Mesendoderm (in vitro differentiated cells): ENCODE measurements around the gene RASA1.

ENCODE experiments used
- DNase-seq: peaks from one replicate; pipeline ENCODE4 v3.0.0; 2013
- H2AK5ac ChIP-seq: 2 replicates; pipeline ENCODE4 v1.6.1; 2013; ENCODE audit warnings: low read length, inconsistent platforms
- H2BK120ac ChIP-seq: 2 replicates; pipeline ENCODE4 v1.6.1; 2013; ENCODE audit warnings: low read depth, mild to moderate bottlenecking, low read length, moderate library complexity, mixed read lengths
- H2BK15ac ChIP-seq: replicated peaks from 2 replicates; pipeline ENCODE4 v1.6.1; 2013; ENCODE audit warnings: low read depth, mild to moderate bottlenecking, moderate library complexity
- H2BK5ac ChIP-seq: 2 replicates; pipeline ENCODE4 v1.6.1; 2013; ENCODE audit warnings: low read length, inconsistent platforms
- H3K18ac ChIP-seq: 2 replicates; pipeline ENCODE4 v1.6.1; 2013; ENCODE audit warnings: mild to moderate bottlenecking, low read length, mixed read lengths
- H3K23ac ChIP-seq: one replicate; pipeline ENCODE4 v1.6.1; 2013; ENCODE audit warnings: low read length
- H3K27ac ChIP-seq: 2 replicates; pipeline ENCODE4 v1.5.1; 2013; ENCODE audit warnings: low read depth, mild to moderate bottlenecking, inconsistent platforms, low read length, moderate library complexity
- H3K27me3 ChIP-seq: 2 replicates; pipeline ENCODE4 v1.6.1; 2013; ENCODE audit warnings: low read length, control low read depth, mild to moderate bottlenecking, inconsistent platforms; ENCODE audit not compliant: insufficient read depth, poor library complexity
- H3K36me3 ChIP-seq: 2 replicates; pipeline ENCODE4 v1.6.1; 2013; ENCODE audit warnings: low read length, inconsistent platforms; ENCODE audit not compliant: control insufficient read depth, insufficient read depth
- H3K4ac ChIP-seq: one replicate; pipeline ENCODE4 v1.6.1; 2013; ENCODE audit warnings: low read depth, mild to moderate bottlenecking, low read length, moderate library complexity
- H3K4me1 ChIP-seq: 2 replicates; pipeline ENCODE4 v1.6.1; 2013; ENCODE audit warnings: low read depth, low read length, inconsistent platforms; ENCODE audit not compliant: control insufficient read depth
- H3K4me2 ChIP-seq: 2 replicates; pipeline ENCODE4 v1.6.1; 2013; ENCODE audit warnings: low read length
- H3K4me3 ChIP-seq: 2 replicates; pipeline ENCODE4 v1.5.1; 2013; ENCODE audit warnings: mild to moderate bottlenecking, low read length
- H3K56ac ChIP-seq: one replicate; pipeline ENCODE4 v1.6.1; 2013; ENCODE audit warnings: low read length
- H3K79me1 ChIP-seq: 2 replicates; pipeline ENCODE4 v1.6.1; 2013; ENCODE audit warnings: low read length, inconsistent platforms
- H3K79me2 ChIP-seq: 2 replicates; pipeline ENCODE4 v1.6.1; 2013; ENCODE audit warnings: mild to moderate bottlenecking, low read length; ENCODE audit not compliant: control insufficient read depth, insufficient read depth
- H3K9ac ChIP-seq: 2 replicates; pipeline ENCODE4 v1.6.1; 2013; ENCODE audit warnings: low read length, inconsistent platforms
- H4K5ac ChIP-seq: one replicate; pipeline ENCODE4 v1.6.1; 2013; ENCODE audit warnings: low read length
- H4K8ac ChIP-seq: one replicate; pipeline ENCODE4 v1.6.1; 2013; ENCODE audit warnings: low read depth, mild to moderate bottlenecking, control low read depth, low read length, moderate library complexity
- WGBS: extraction: QIAGEN DNeasy Blood & Tissue Kit; methylation state at CpG from one replicate; pipeline ENCODE4 v1.1.7; 2013; ENCODE audit warnings: low lambda C conversion rate, missing lambda C conversion rate; ENCODE audit not compliant: insufficient coverage; ENCODE audit errors: extremely low coverage; 5-methylcytosine and 5-hydroxymethylcytosine counted together

RASA1 gene

DNA sequence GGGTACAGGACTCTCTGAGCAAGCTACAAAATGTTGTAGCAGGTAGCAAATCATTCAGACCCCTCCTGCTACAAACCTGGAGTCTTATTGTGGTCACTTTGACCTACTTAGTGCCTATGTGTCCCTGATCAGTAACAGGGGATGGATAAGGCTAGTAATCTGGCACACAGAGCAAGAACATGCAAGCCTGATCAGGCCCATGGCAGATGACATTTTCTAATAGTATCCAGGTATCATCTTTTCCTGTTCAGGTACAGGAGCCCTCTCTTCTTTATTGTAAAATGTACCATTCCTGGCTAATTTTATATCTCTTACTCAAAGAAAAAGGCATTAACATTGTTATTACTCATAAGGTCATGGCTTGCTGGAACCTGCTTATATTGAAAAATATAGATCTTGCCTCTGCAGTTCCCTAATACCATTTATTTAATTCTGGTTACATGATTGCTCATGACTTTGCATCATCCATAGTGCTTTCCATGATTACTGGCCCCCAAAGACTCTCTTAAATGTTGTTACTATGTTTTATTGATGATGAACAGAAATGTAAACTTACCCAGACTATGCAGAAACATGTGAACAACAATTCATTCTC lies 163.3 kb downstream of the RASA1 start:
- Histone ChIP-seq H2BK120ac (no peak overlapping the region), H4K8ac (no peak overlapping the region), H3K9ac (no peak overlapping the region), H3K4me1 (no peaks in the 10 kb centered on the region), H3K79me1 (no peaks in the 10 kb centered on the region), H3K18ac (no peak overlapping the region), H3K4ac (no peak overlapping the region), H3K36me3 (no peaks in the 10 kb centered on the region), H3K56ac (no peak overlapping the region), H3K79me2 (no peaks in the 10 kb centered on the region), H3K4me3 (no peak overlapping the region), H3K23ac (no peak overlapping the region), H2BK5ac (no peak overlapping the region), H3K27me3 (no peaks in the 10 kb centered on the region), H3K4me2 (no peak overlapping the region), H3K27ac (no peak overlapping the region), H2AK5ac (no peak overlapping the region), H4K5ac (no peak overlapping the region), H2BK15ac (no peak overlapping the region)
- no peak for DNase-seq

DNA sequence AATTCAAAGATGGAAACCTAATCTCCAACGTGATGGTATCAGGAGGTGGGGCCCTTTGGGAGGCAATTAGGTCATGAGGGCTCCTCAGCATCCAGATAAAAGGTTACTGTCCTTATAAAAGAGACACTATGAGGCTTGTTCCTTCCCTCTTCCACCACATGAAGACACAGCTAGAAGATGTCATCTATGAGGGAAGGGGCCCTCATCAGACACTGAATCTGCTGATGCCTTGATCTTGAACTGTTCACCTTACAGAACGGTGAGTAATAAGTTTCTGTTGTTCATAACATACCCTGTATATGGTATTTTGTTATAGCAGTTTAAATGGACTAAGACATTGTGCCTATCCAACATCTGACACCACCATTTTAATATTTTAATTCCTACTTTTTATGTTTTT lies 164.8 kb downstream of the RASA1 start:
- H2BK120ac ChIP-seq: no peak overlapping the region
- no peak overlapping the region for H3K4ac ChIP-seq
- DNase-seq: no peak
- H2BK15ac ChIP-seq: no peak overlapping the region
- no peak overlapping the region for H3K56ac ChIP-seq
- no peaks in the 10 kb centered on the region for H3K4me1 ChIP-seq
- H3K4me2 ChIP-seq: no peak overlapping the region
- no peaks in the 10 kb centered on the region for H3K79me1 ChIP-seq
- no peak overlapping the region for H2AK5ac ChIP-seq
- H2BK5ac ChIP-seq: no peak overlapping the region
- H3K18ac ChIP-seq: no peak overlapping the region
- H3K27me3 ChIP-seq: no peaks in the 10 kb centered on the region
- no peak overlapping the region for H4K5ac ChIP-seq
- WGBS: no CpG with 5 or more reads among the region's 2 CpGs
- no peak overlapping the region for H3K4me3 ChIP-seq
- no peaks in the 10 kb centered on the region for H3K36me3 ChIP-seq
- H3K23ac ChIP-seq: no peak overlapping the region
- H3K27ac ChIP-seq: no peak overlapping the region
- no peak overlapping the region for H4K8ac ChIP-seq
- no peak overlapping the region for H3K9ac ChIP-seq
- H3K79me2 ChIP-seq: no peaks in the 10 kb centered on the region

GRCh38 chr5:87433945-87434344 lies 166.3 kb downstream of the RASA1 start:
- Histone ChIP-seq H3K56ac (no peak overlapping the region), H3K4ac (no peak overlapping the region), H3K79me1 (no peaks in the 10 kb centered on the region), H3K27ac (no peak overlapping the region), H3K23ac (no peak overlapping the region), H3K4me1 (no peaks in the 10 kb centered on the region), H3K27me3 (no peaks in the 10 kb centered on the region), H3K79me2 (no peaks in the 10 kb centered on the region), H2BK15ac (no peak overlapping the region), H2BK120ac (no peak overlapping the region), H4K8ac (no peak overlapping the region), H3K4me3 (no peak overlapping the region), H2AK5ac (no peak overlapping the region), H3K9ac (no peak overlapping the region), H4K5ac (no peak overlapping the region), H2BK5ac (no peak overlapping the region), H3K4me2 (no peak overlapping the region), H3K18ac (no peak overlapping the region), H3K36me3 (no peaks in the 10 kb centered on the region)
- whole genome bisulfite sequencing: no CpG with 5 or more reads among the region's 1 CpG
- no peak for DNase-seq

DNA sequence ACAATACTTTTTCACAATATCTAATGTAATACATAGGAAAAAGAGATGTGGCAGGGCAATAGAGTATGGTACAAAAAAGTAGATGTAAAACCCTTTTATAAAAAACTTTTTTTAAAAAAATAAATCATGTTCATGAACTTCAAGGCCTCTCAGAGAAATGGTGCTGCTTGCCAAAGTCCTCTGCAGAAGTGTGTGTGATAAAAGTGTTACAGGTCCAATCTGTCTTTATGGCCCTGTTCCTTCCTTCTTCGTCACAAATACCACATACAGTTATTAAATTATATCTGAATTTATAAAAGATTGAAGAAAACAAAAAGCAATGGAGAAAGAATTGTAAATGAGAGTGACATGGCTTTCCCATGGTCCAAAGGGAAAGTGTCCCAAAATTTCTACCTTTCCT lies 166.8 kb downstream of the RASA1 start:
- H2BK5ac ChIP-seq: no peak overlapping the region
- no CpG with 5 or more reads among the region's 1 CpG for WGBS
- no peak overlapping the region for H3K4ac ChIP-seq
- H3K4me1 ChIP-seq: no peaks in the 10 kb centered on the region
- no peak overlapping the region for H3K9ac ChIP-seq
- H3K4me3 ChIP-seq: no peak overlapping the region
- DNase-seq: no peak
- H3K23ac ChIP-seq: no peak overlapping the region
- no peaks in the 10 kb centered on the region for H3K36me3 ChIP-seq
- no peak overlapping the region for H2BK120ac ChIP-seq
- H3K56ac ChIP-seq: no peak overlapping the region
- no peak overlapping the region for H4K5ac ChIP-seq
- H3K79me2 ChIP-seq: no peaks in the 10 kb centered on the region
- no peaks in the 10 kb centered on the region for H3K79me1 ChIP-seq
- no peak overlapping the region for H3K18ac ChIP-seq
- H3K27ac ChIP-seq: no peak overlapping the region
- no peak overlapping the region for H4K8ac ChIP-seq
- H3K27me3 ChIP-seq: no peaks in the 10 kb centered on the region
- no peak overlapping the region for H2AK5ac ChIP-seq
- H3K4me2 ChIP-seq: no peak overlapping the region
- H2BK15ac ChIP-seq: no peak overlapping the region

- Histone ChIP-seq H3K36me3 (no peaks in the 10 kb centered on the region), H3K56ac (no peak overlapping the region), H3K79me1 (no peaks in the 10 kb centered on the region), H3K4ac (no peak overlapping the region), H4K5ac (no peak overlapping the region), H2BK15ac (no peak overlapping the region), H3K18ac (no peak overlapping the region), H4K8ac (no peak overlapping the region), H2BK5ac (no peak overlapping the region), H3K27ac (no peak overlapping the region), H3K4me2 (no peak overlapping the region), H3K4me1 (no peaks in the 10 kb centered on the region), H3K9ac (no peak overlapping the region), H3K27me3 (no peaks in the 10 kb centered on the region), H3K23ac (no peak overlapping the region), H2AK5ac (no peak overlapping the region), H3K4me3 (no peak overlapping the region), H3K79me2 (no peaks in the 10 kb centered on the region), H2BK120ac (no peak overlapping the region)
- no peak for DNase-seq
- 100% methylated on average over 1 of the region's 2 CpGs for WGBS
These were observed 167.5 kb downstream of the RASA1 start for GRCh38 chr5:87435144-87435694.

DNA sequence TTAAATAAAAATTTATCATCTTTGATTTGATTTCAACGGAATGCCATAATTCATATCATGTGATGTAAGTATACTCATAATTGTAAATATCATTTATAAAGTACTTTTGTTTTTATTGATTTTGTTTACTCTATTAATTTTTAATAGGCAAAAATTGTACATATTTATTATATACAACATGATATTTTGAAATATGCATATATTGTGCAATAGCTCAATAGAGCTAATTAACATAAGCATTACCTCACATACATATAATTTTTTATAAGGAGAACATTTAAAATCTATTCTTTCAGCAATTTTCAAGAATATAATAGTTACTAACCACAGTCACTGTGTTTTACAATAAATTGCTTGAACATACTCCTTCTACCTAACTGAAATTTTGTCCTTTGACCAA lies 170.0 kb downstream of the RASA1 start:
- Histone ChIP-seq H3K18ac (no peak overlapping the region), H3K27ac (no peak overlapping the region), H3K79me1 (no peaks in the 10 kb centered on the region), H2BK5ac (no peak overlapping the region), H4K8ac (no peak overlapping the region), H3K79me2 (no peaks in the 10 kb centered on the region), H2AK5ac (no peak overlapping the region), H3K9ac (no peak overlapping the region), H3K4me3 (no peak overlapping the region), H3K36me3 (no peaks in the 10 kb centered on the region), H2BK120ac (no peak overlapping the region), H3K4me2 (no peak overlapping the region), H3K27me3 (no peaks in the 10 kb centered on the region), H3K4ac (no peak overlapping the region), H4K5ac (no peak overlapping the region), H3K4me1 (no peaks in the 10 kb centered on the region), H3K56ac (no peak overlapping the region), H2BK15ac (no peak overlapping the region), H3K23ac (no peak overlapping the region)
- 100% methylated on average over 1 of the region's 1 CpG for WGBS
- no peak for DNase-seq
